EH (cell line): ENCODE results near the gene SNX21.
"Not testable (repeated sequence)": the region's sequence is repeated elsewhere in the genome, so short reads cannot be mapped to it uniquely, and the experiment has no call there.

Experiments used
- DNase-seq: peaks from one replicate; pipeline ENCODE4 v3.0.0-alpha.2; 2015; ENCODE audit warnings: low read depth

The SNX21 gene

DNA sequence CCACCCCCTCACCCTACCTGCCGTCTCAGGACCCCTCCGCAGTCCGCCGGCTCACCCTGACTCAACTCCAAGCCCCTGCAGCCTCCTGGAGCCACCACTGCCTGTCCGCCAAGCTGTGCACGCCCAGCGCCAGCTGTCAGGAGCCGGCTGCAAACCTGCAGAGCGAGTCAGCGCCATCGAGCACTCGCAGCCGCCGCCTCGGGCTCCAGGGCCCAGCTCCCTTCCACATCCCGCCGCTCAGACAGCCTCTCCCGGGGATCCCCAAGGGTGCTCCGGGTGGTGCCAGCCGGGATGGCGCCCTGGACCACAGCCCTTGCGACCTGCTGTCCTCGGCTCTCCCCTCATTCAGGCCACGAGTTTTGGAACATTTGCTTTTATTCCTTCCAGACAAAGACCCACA is 10.7 kb upstream of the SNX21 start:
- DNase-seq, result peak; percentile 54

- peak; percentile 52 for DNase-seq
These were observed 9.4 kb upstream of the SNX21 start for GRCh38 chr20:45823949-45824835.

GRCh38 chr20:45826381-45827019 is 7.1 kb upstream of the SNX21 start:
- peak; percentile 54 for DNase-seq

- DNase-seq, result no peak
These were observed 6.5 kb upstream of the SNX21 start, which contains the start of gene TNNC2 for GRCh38 chr20:45827030-45827652. TSS of gene TNNC2 (minus strand) at chr20:45827312. CDS start at chr20:45827248, 64 bp downstream.

DNA sequence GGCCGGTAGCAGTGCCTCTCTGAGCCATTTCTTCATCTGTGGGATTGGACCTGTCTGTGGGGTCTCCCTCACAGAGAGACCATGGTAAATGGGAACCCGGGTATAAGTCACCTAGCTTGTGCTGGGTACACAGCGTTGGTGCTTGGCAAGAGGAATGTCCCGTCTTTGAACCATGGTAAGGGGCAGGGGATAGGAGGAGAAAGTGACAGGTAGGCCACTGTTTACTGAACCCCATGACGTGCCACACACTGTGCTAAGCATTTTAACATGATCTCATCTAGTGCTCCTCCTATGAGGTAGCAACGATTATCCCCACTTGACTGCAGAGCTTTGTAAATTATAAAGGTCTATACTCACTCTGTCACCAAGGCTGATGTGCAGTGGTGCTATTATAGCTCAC is 5.9 kb upstream of the SNX21 start:
- DNase-seq, result no peak

DNA sequence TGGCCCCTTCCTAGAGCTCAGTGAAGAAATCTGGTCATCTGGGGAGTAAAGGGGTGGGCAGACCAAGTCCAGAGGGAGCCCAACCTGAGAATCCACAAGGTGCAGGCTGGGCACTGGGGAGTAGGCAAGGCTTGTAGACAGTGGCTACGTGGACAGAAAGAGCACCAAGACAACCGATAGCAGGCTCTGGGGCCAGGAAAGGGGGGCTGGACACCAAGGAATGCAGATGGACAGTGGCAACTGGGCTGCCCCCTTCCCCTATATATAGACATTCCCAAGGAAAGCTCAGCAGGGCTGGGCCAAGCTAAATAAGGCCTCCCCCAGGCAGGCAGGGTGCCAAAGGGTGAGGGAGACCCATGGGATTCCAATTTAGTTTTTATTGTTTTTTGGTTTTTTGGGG is 5.0 kb upstream of the SNX21 start:
- peak; percentile 63 for DNase-seq

- DNase-seq, result not testable (repeated sequence)
These were observed 3.9 kb upstream of the SNX21 start for GRCh38 chr20:45829673-45830106.

- DNase-seq, result no peak
These were observed 980 bp upstream of the SNX21 start for GRCh38 chr20:45832619-45833018.

GRCh38 chr20:45833883-45834796 is 541 bp downstream of the SNX21 start:
- DNase-seq, result peak; percentile 75

DNA sequence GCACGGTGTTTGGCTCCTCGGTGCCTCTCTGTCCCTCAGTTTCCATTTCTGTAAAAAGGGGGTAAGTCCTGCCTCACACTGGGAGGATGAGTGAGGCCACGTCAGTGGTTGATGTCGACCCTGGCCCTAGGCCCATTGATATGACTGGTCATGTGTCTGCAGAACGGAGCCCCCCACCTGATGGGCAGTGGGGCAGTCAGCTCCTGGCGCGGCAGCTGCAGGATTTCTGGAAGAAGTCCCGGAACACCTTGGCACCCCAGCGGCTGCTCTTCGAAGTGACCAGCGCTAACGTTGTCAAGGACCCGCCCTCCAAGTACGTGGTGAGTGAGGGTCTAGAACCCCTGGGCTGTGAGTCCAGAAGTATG is 1.2 kb downstream of the SNX21 start:
- DNase-seq, result no peak

DNA sequence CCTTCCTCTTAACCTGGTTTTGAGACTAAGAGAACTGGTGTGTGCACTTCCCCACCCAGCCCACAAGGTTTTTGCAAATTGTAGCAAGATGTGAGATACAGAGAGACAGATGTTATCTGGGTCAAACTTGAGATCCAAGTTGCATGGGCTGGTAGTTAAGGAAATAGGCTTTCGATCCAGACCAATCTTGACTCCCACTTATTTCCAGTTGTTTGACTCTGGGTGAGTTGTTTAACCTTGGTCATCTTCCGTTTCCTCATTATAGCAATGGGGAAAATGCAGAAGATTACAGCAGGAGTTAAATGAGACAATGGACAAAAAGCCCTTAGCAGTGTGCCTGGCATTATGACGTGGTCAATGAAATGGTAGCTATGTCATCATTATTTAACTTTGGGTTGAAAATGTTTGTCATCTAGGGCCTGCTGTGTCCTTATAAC is 1.7 kb downstream of the SNX21 start:
- DNase-seq, result no peak

DNA sequence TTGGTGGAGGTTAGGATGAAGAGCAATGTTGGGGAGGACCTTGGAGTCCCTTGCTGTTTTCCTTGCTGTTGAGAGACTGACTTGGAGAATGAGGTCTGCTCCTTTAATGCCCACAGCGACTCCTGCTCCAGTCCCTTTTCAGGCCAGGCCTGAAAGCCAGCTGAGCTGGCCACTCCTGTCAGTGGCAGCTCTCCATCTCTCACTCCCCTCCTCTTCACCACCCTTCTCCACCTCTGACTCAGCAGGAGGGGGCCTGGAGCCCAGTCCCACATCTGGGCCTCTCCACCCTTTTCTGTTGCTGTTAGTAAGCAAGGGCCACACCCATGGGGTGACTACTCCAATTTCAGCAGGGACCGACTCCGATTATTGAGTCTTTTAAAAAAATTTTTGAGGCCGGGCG is 2.2 kb downstream of the SNX21 start:
- peak; percentile 66 for DNase-seq

- DNase-seq, result no peak
These were observed 3.2 kb downstream of the SNX21 start for GRCh38 chr20:45836841-45837240.

GRCh38 chr20:45840700-45841198 is 7.2 kb downstream of the SNX21 start:
- DNase-seq, result no peak

DNA sequence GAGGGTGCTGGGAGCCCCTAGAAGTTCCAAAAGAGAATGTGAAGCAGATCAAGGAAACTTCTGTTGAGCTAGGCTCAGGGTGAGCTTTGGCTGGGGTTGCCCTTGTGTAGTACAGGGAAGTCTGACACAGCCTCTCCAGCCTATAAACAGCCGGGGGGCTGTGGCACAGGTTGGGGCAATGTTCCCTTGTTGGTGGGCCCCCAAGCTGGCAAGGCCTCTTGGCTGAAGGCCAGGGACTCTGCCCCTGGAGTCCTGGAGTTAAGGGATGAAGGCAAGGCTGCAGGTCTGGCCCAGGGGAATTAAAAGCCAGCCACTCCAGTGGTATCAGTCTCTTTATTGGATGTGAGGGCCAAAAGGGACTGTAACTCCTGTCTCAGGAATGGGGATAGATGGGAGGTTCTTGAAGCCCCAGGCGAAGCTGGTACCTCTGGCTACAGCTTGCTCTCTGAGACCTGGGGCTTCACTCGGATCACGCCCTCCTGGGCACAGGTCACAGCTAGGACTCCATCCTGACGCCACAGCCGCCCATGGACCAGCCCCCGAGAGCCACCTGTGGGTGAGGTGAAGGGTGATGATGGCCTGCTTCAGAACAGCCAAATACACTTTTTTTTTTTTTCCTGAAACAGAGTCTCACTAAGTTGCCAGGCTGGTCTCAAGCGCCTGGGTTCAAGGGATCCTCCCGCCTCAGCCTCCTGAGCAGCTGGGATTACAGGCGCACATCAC is 8.0 kb downstream of the SNX21 start:
- DNase-seq, result no peak

GRCh38 chr20:45842169-45842812 is 8.7 kb downstream of the SNX21 start:
- DNase-seq, result peak; percentile 75

DNA sequence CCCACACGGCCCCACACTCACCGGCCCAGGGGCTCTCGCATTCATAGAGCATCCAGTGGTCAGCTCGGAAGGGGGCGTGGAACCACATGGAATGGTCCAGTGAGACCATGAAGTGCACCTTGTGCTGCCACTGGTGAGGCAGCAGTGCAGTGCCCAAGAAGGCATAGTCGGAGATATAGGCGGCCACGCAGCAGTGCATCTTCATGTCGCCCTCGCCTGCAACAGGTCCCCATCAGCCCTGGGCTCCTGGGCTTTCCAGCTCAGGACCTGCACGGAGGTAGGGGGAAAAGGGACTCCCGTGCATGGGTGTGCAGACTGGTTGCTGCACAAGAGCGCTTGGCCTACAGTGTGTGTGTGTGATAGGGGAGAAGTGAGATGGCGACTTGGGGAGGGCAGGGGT is 9.9 kb downstream of the SNX21 start:
- no peak for DNase-seq

GRCh38 chr20:45845452-45845851 is 11.9 kb downstream of the SNX21 start:
- DNase-seq, result no peak

DNA sequence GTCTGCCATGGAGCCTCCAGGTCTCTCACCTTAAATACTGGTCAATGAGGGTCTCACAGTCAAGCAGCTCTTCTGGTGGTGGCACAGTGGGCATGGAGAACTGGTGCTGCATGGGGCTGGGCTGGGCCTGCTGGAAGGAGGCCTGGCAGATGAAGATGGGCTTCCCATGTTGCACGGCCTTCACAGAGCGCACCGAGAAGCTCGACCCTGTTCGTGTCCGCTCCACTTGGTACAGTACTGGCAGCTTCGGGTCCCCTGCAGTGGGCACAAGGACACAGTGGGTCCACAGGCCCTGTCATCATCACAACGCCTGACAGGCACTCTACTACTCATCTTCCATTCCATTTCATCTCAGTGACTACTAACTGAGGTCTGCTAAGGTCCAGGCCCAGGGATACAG is 14.8 kb downstream of the SNX21 start:
- DNase-seq, result no peak

GRCh38 chr20:45848969-45849582 is 15.5 kb downstream of the SNX21 start:
- no peak for DNase-seq
